H1 (cell line): Measurements from ENCODE around the gene LCE6A. TPM values are rescaled to one million over a fixed set of nuclear protein-coding genes. Genes with fewer than 3 reads are reported as not detected.

Experiments used
- CTCF ChIA-PET: fragments of 300-600 bp; sonication (Branson Sonifier 250); formaldehyde crosslinking; loops from one replicate; lab custom pipeline; 2021; ENCODE audit not compliant: partially characterized antibody; lab: Charles Lee
- POLR2A ChIA-PET: fragments of 300-600 bp; sonication (Branson Sonifier 250); formaldehyde crosslinking; loops from one replicate; lab custom pipeline; 2021; ENCODE audit warnings: inconsistent platforms; ENCODE audit not compliant: partially characterized antibody; lab: Charles Lee
- DNase-seq, 2 experiments: peaks; one replicate each; pipeline versions ENCODE4 v3.0.0 to v3.0.0-alpha.2; 2010 to 2022; ENCODE audit warnings: low spot score in 2 of 2, low read depth in 1 of 2, mixed read lengths in 1 of 2
- FAIRE-seq: peaks from 2 replicates; lab custom pipeline; 2011; peaks lifted over from hg19 to GRCh38; lab: Jason Lieb, UNC
- H2AFZ ChIP-seq: 2 replicates; pipeline ENCODE4 v1.8.1; 2012; ENCODE audit warnings: low read length, inconsistent platforms
- H2AK5ac ChIP-seq: 2 replicates; pipeline ENCODE4 v1.6.1; 2013; ENCODE audit warnings: low read depth, low read length
- H2BK120ac ChIP-seq: replicated peaks from 2 replicates; pipeline ENCODE3; 2013; ENCODE audit warnings: low read depth, low read length, inconsistent platforms
- H2BK12ac ChIP-seq: 2 replicates; pipeline ENCODE4 v1.6.1; 2013; ENCODE audit warnings: low read depth, low read length
- H2BK15ac ChIP-seq: 2 replicates; pipeline ENCODE4 v1.6.1; 2013; ENCODE audit warnings: low read length
- H2BK20ac ChIP-seq: 2 replicates; pipeline ENCODE4 v1.6.1; 2013; ENCODE audit warnings: low read length
- H2BK5ac ChIP-seq: 2 replicates; pipeline ENCODE4 v1.6.1; 2013; ENCODE audit warnings: low read depth, low read length
- H3K14ac ChIP-seq: 2 replicates; pipeline ENCODE4 v1.6.1; 2013; ENCODE audit warnings: inconsistent platforms; ENCODE audit not compliant: insufficient read length
- H3K18ac ChIP-seq: 2 replicates; pipeline ENCODE4 v1.6.1; 2013; ENCODE audit warnings: low read length; ENCODE audit errors: extremely low read depth
- H3K23ac ChIP-seq: 2 replicates; pipeline ENCODE4 v1.6.1; 2013; ENCODE audit warnings: inconsistent platforms; ENCODE audit not compliant: insufficient read length
- H3K23me2 ChIP-seq: 2 replicates; pipeline ENCODE4 v1.6.1; 2013; ENCODE audit warnings: low read depth, low read length
- H3K27ac ChIP-seq: 2 replicates; pipeline ENCODE4 v1.6.1; 2011; ENCODE audit warnings: low read depth, low read length, inconsistent platforms
- H3K27me3 ChIP-seq, 4 experiments: replicated peaks in 1 of 4; 1 replicate in 1 of 4; 2 replicates in 3 of 4; pipeline versions ENCODE4 v1.6.1 to v1.8.1; 2011 to 2013; ENCODE audit warnings: low read length in 3 of 4, mild to moderate bottlenecking in 3 of 4, inconsistent platforms in 2 of 4, mixed read lengths in 2 of 4, moderate library complexity in 1 of 4; ENCODE audit not compliant: control insufficient read depth in 3 of 4, insufficient read depth in 3 of 4; ENCODE audit errors: extremely low read depth in 1 of 4
- H3K36me3 ChIP-seq, 4 experiments: 2 replicates each; pipeline versions ENCODE4 v1.6.1 to v1.8.1; 2011 to 2013; ENCODE audit warnings: mild to moderate bottlenecking in 4 of 4, low read length in 3 of 4, moderate library complexity in 2 of 4, control low read depth in 1 of 4, inconsistent platforms in 1 of 4; ENCODE audit not compliant: insufficient read depth in 4 of 4, control insufficient read depth in 2 of 4
- H3K4ac ChIP-seq: replicated peaks from 2 replicates; pipeline ENCODE3; 2013; ENCODE audit warnings: low read length, low read depth, mixed read lengths, inconsistent platforms; ENCODE audit not compliant: insufficient read length
- H3K4me1 ChIP-seq, 4 experiments: replicated peaks in 1 of 4; 1 replicate in 1 of 4; 2 replicates in 3 of 4; pipeline versions ENCODE4 v1.6.1 to v1.8.1; 2011 to 2013; ENCODE audit warnings: low read length in 3 of 4, inconsistent platforms in 2 of 4, mixed read lengths in 1 of 4; ENCODE audit not compliant: insufficient read depth in 4 of 4, control insufficient read depth in 3 of 4
- H3K4me2 ChIP-seq, 2 experiments: 2 replicates each; pipeline versions ENCODE4 v1.6.1 to v1.8.1; 2011 to 2013; ENCODE audit warnings: low read depth in 2 of 2, low read length in 2 of 2, control low read depth in 1 of 2, inconsistent platforms in 1 of 2, mild to moderate bottlenecking in 1 of 2; ENCODE audit not compliant: insufficient read depth in 1 of 2
- H3K4me3 ChIP-seq, 4 experiments: fragments of 200-600, 300-600 bp in 1 of 4; sonication (generic), shearing (Covaris generic), sonication (Bioruptor Twin) in 1 of 4; 2 replicates each; pipeline versions ENCODE4 v1.5.1 to v1.8.1; 2011 to 2016; ENCODE audit warnings: low read length in 4 of 4, low read depth in 3 of 4, control low read depth in 2 of 4, inconsistent platforms in 2 of 4, mild to moderate bottlenecking in 2 of 4, mixed read lengths in 1 of 4, moderate library complexity in 1 of 4; ENCODE audit not compliant: insufficient read depth in 2 of 4; ENCODE audit errors: extremely low read depth in 1 of 4
- H3K56ac ChIP-seq: replicated peaks from 2 replicates; pipeline ENCODE3; 2013; ENCODE audit warnings: low read depth, mild to moderate bottlenecking, mixed read lengths, low read length, inconsistent platforms; ENCODE audit not compliant: insufficient read length
- H3K79me1 ChIP-seq: 2 replicates; pipeline ENCODE4 v1.6.1; 2013; ENCODE audit warnings: low read depth, low read length, control low read depth
- H3K79me2 ChIP-seq, 2 experiments: 2 replicates each; pipeline versions ENCODE4 v1.6.1 to v1.8.1; 2012 to 2013; ENCODE audit warnings: low read length in 2 of 2, mild to moderate bottlenecking in 2 of 2, inconsistent platforms in 1 of 2; ENCODE audit not compliant: insufficient read depth in 2 of 2, control insufficient read depth in 1 of 2
- H3K9ac ChIP-seq, 4 experiments: replicated peaks in 1 of 4; 1 replicate in 1 of 4; 2 replicates in 3 of 4; pipeline versions ENCODE4 v1.6.1 to v1.8.1; 2011 to 2013; ENCODE audit warnings: low read depth in 3 of 4, low read length in 3 of 4, control low read depth in 2 of 4, mild to moderate bottlenecking in 2 of 4, moderate library complexity in 2 of 4, inconsistent platforms in 1 of 4; ENCODE audit errors: extremely low read depth in 1 of 4
- H3K9me3 ChIP-seq, 2 experiments: 2 replicates each; pipeline versions ENCODE4 v1.6.1 to v1.8.1; 2012 to 2013; ENCODE audit warnings: mild to moderate bottlenecking in 2 of 2, moderate library complexity in 2 of 2, control low read depth in 1 of 2, inconsistent platforms in 1 of 2, low read depth in 1 of 2, low read length in 1 of 2, mixed read lengths in 1 of 2; ENCODE audit not compliant: insufficient read depth in 2 of 2
- H4K20me1 ChIP-seq, 2 experiments: replicated peaks in 1 of 2; 2 replicates each; pipeline versions ENCODE3 to v1.8.1; 2011 to 2013; ENCODE audit warnings: inconsistent platforms in 2 of 2, low read length in 2 of 2, mild to moderate bottlenecking in 1 of 2; ENCODE audit not compliant: insufficient read depth in 2 of 2, control insufficient read depth in 1 of 2
- H4K5ac ChIP-seq: 2 replicates; pipeline ENCODE4 v1.6.1; 2013; ENCODE audit warnings: low read length, low read depth, mixed read lengths, inconsistent platforms; ENCODE audit not compliant: insufficient read length
- H4K8ac ChIP-seq: 2 replicates; pipeline ENCODE4 v1.8.0; 2013; ENCODE audit warnings: mild to moderate bottlenecking, moderate library complexity, low read length, inconsistent platforms; ENCODE audit not compliant: insufficient read depth; ENCODE audit errors: extremely low read depth
- H4K91ac ChIP-seq: replicated peaks from 2 replicates; pipeline ENCODE3; 2013; ENCODE audit warnings: low read length, mixed read lengths, inconsistent platforms; ENCODE audit not compliant: insufficient read length
- ATF3 ChIP-seq: IDR thresholded peaks from 2 replicates; pipeline ENCODE4 v1.6.1; 2011; ENCODE audit warnings: low read depth, mild to moderate bottlenecking, low read length; ENCODE audit not compliant: insufficient read depth
- BRCA1 ChIP-seq: IDR thresholded peaks from 2 replicates; pipeline ENCODE4 v1.6.1; 2012; ENCODE audit warnings: low read depth, low read length, improper control_type of control experiment
- EP300 ChIP-seq, 2 experiments: IDR thresholded peaks; 1 replicate in 1 of 2; 2 replicates in 1 of 2; pipeline ENCODE4 v1.6.1; 2011 to 2012; ENCODE audit warnings: low read depth in 2 of 2, low read length in 2 of 2, mild to moderate bottlenecking in 2 of 2, borderline replicate concordance in 1 of 2, inconsistent platforms in 1 of 2, moderate library complexity in 1 of 2
- FOSL1 ChIP-seq: IDR thresholded peaks from 2 replicates; pipeline ENCODE4 v1.6.1; 2011; ENCODE audit warnings: mild to moderate bottlenecking, low read depth, low read length, moderate library complexity; ENCODE audit not compliant: insufficient read depth
- NANOG ChIP-seq: IDR thresholded peaks from 2 replicates; pipeline ENCODE4 v1.6.1; 2011; ENCODE audit warnings: low read length, low read depth, mild to moderate bottlenecking, inconsistent platforms; ENCODE audit not compliant: insufficient read depth, poor library complexity, severe bottlenecking
- NRF1 ChIP-seq: IDR thresholded peaks from 2 replicates; pipeline ENCODE4 v1.6.1; 2011; ENCODE audit warnings: mild to moderate bottlenecking, low read depth, low read length, improper control_type of control experiment
- POU5F1 ChIP-seq: IDR thresholded peaks from 2 replicates; pipeline ENCODE4 v1.6.1; 2011; ENCODE audit warnings: low read depth, mild to moderate bottlenecking, low read length, moderate library complexity
- SAP30 ChIP-seq: fragments of 300-600 bp; sonication (generic); IDR thresholded peaks from 2 replicates; pipeline ENCODE4 v1.7.1; 2012; ENCODE audit warnings: low read length, moderate library complexity, mild to moderate bottlenecking, inconsistent platforms; ENCODE audit not compliant: insufficient read depth, insufficient replicate concordance
- SUZ12 ChIP-seq: fragments of 200-600 bp; sonication (generic); IDR thresholded peaks from 2 replicates; pipeline ENCODE4 v1.6.1; 2012; ENCODE audit warnings: mild to moderate bottlenecking, inconsistent platforms, low read length, moderate library complexity, mixed read lengths
- USF2 ChIP-seq: IDR thresholded peaks from 2 replicates; pipeline ENCODE4 v1.6.1; 2011; ENCODE audit warnings: low read length, improper control_type of control experiment
- ZNF274 ChIP-seq: IDR thresholded peaks from 2 replicates; pipeline ENCODE4 v1.7.0; 2012; ENCODE audit warnings: low read length, borderline replicate concordance; ENCODE audit errors: extremely low read depth
- WGBS, 2 experiments: shearing (Covaris generic) in 1 of 2; methylation state at CpG; one replicate each; pipeline versions ENCODE4 v1.1.6 to v1.1.7; 2013 to 2015; ENCODE audit warnings: low lambda C conversion rate in 2 of 2, mixed read lengths in 2 of 2, inconsistent platforms in 1 of 2, low coverage in 1 of 2, missing lambda C conversion rate in 1 of 2; ENCODE audit not compliant: insufficient replicate concordance in 2 of 2, insufficient coverage in 1 of 2, insufficient read length in 1 of 2; ENCODE audit errors: extremely low coverage in 1 of 2, missing lambda C conversion rate in 1 of 2; 5-methylcytosine and 5-hydroxymethylcytosine counted together
- polyA plus RNA-seq, 7 experiments: library from polyadenylated mRNA; depleted of rRNA in 3 of 7; stranded (reverse) in 5 of 7; unstranded in 2 of 7; fragments of >200 nt in 5 of 7; fragments of 200-250 nt in 2 of 7; gene quantifications; 1 replicate in 5 of 7; 2 replicates in 1 of 7; 4 replicates in 1 of 7; pipeline versions ENCODE4 v1.2.1 to v1.2.3, GENCODE V29; 2011 to 2013; ENCODE audit warnings: missing spikeins in 2 of 7, mixed read lengths in 2 of 7
- total RNA-seq: library from RNA; stranded (reverse); fragmentation: NEBNext Ultra II Directional; extraction: Animal tissue kit (Norgen Biotek cat#: 25700); gene quantifications from 2 replicates; pipeline ENCODE4 v1.2.1, GENCODE V29; 2021
- TF ChIP-seq, protein P1 (sequence below): IDR thresholded peaks from 2 replicates; pipeline ENCODE4 v1.6.1; 2012; ENCODE audit warnings: inconsistent platforms

The LCE6A gene
- total and polyA plus RNA-seq, 2 of the 8 experiments (the other 6 are each of a cell fraction or from before 2014, with no cell fraction given): not detected

- Histone ChIP-seq H3K27me3 (no peaks in the 10 kb centered on the region), H4K8ac (no peak overlapping the region), H3K18ac (no peak overlapping the region), H3K4me1 (no peaks in the 10 kb centered on the region), H3K79me1 (no peaks in the 10 kb centered on the region), H3K9ac (no peak overlapping the region), H3K4me3 (no peak overlapping the region), H3K9me3 (peaks cover 3 to 6% of the 10 kb centered on the region in 2 experiments; a peak in 2 of 4 replicates), H3K36me3 (no peaks in the 10 kb centered on the region), H3K4ac (no peak overlapping the region), H2BK12ac (no peak overlapping the region), H4K91ac (no peak overlapping the region), H4K20me1 (no peaks in the 10 kb centered on the region), H2BK120ac (no peak overlapping the region), H2BK5ac (no peak overlapping the region), H2AK5ac (no peak overlapping the region), H4K5ac (no peak overlapping the region), H3K27ac (no peak overlapping the region), H3K4me2 (no peak overlapping the region), H2BK15ac (no peak overlapping the region), H3K56ac (no peak overlapping the region), H2BK20ac (no peak overlapping the region), H3K23me2 (no peaks in the 10 kb centered on the region), H3K79me2 (no peaks in the 10 kb centered on the region), H2AFZ (no peak overlapping the region), H3K23ac (no peak overlapping the region), H3K14ac (no peak overlapping the region)
- POLR2A ChIA-PET: no interaction called here
- no peak for FAIRE-seq
- WGBS, 2 experiments: 71% methylated on average over 3 of the region's 3 CpGs; no CpG with 5 or more reads in 1 of the 2 experiments
- DNase-seq: no peak
- CTCF ChIA-PET: interaction anchor here (1.0 kb wide), 1 partner anchor 14 kb away, joined by 3 read pairs; no protein-coding TSS in a partner anchor
- no peak for TF ChIP-seq SAP30
- TF ChIP-seq SUZ12: no peak
- no peak for TF ChIP-seq USF2
- TF ChIP-seq, protein P1, sequence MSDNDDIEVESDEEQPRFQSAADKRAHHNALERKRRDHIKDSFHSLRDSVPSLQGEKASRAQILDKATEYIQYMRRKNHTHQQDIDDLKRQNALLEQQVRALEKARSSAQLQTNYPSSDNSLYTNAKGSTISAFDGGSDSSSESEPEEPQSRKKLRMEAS: no peak
- TF ChIP-seq NANOG: no peak
- TF ChIP-seq BRCA1: no peak
- no peak for TF ChIP-seq ZNF274
- no peak for TF ChIP-seq FOSL1
- TF ChIP-seq NRF1: no peak
- TF ChIP-seq ATF3: no peak
- TF ChIP-seq POU5F1: no peak
- TF ChIP-seq EP300 (IDR thresholded peaks at IDR 0.05; ENCODE audit: borderline replicate concordance in 1 of 2, low read depth in 2 of 2, low read length in 2 of 2): no peak
Observed at GRCh38 chr1:152886085-152886484, 43.4 kb downstream of the LCE6A start.
